SK-N-SH treated with all-trans-retinoic acid at 6 μM for 48 hours (cell line): ENCODE results near the gene SLC7A7.

ENCODE experiments used
- GLIS3 ChIP-seq: fragments of 250-450 bp; sonication (Bioruptor Pico); IDR thresholded peaks from 2 replicates; pipeline ENCODE4 v1.5.0; 2020; ENCODE audit warnings: mild to moderate bottlenecking, moderate library complexity
- PATZ1 ChIP-seq: fragments of 250-450 bp; sonication (Bioruptor Pico); IDR thresholded peaks from 2 replicates; pipeline ENCODE4 v1.8.0; 2020; ENCODE audit warnings: mild to moderate bottlenecking, moderate library complexity, borderline replicate concordance
- TSHZ2 ChIP-seq: fragments of 250-450 bp; sonication (Bioruptor Pico); IDR thresholded peaks from 2 replicates; pipeline ENCODE4 v1.5.0; 2020; ENCODE audit warnings: mild to moderate bottlenecking, moderate library complexity
- ZFP3 ChIP-seq: fragments of 250-450 bp; sonication (Bioruptor Pico); IDR thresholded peaks from 2 replicates; pipeline ENCODE4 v1.5.0; 2020; ENCODE audit warnings: mild to moderate bottlenecking, moderate library complexity
- ZFP30 ChIP-seq: fragments of 450-650 bp; formaldehyde crosslinking; IDR thresholded peaks from 2 replicates; pipeline ENCODE4 v1.5.0; 2022; ENCODE audit warnings: mild to moderate bottlenecking, moderate library complexity
- ZNF8 ChIP-seq: fragments of 450-650 bp; formaldehyde crosslinking; IDR thresholded peaks from 2 replicates; pipeline ENCODE4 v1.5.0; 2020; ENCODE audit warnings: mild to moderate bottlenecking, moderate library complexity

GRCh38 chr14:22778084-22778483, 37.2 kb downstream of the SLC7A7 start:
- TF ChIP-seq ZNF8 (CRISPR knock-in tag): no peak
- no peak for TF ChIP-seq ZFP30 (CRISPR knock-in tag)
- no peak for TF ChIP-seq GLIS3 (CRISPR knock-in tag)
- no peak for TF ChIP-seq PATZ1 (CRISPR knock-in tag)
- TF ChIP-seq ZFP3 (CRISPR knock-in tag): no peak
- TF ChIP-seq TSHZ2: no peak
